ENCODE measurements around the gene DDI2. TPM values are rescaled to one million over a fixed set of nuclear protein-coding genes. Genes with fewer than 3 reads are reported as not detected.
"Not testable (repeated sequence)": the region's sequence is repeated elsewhere in the genome, so short reads cannot be mapped to it uniquely, and the experiment has no call there.

Gene DDI2
- total RNA-seq, 1 donor from 2014 or later = 33.0 TPM

GRCh38 chr1:15603050-15603965 lies 13.9 kb upstream of the DDI2 start:
- H3K36me3 Mint-ChIP-seq (ENCODE audit: low read depth) = no peaks in the 10 kb centered on the region
- DNase-seq (ENCODE audit: low read depth, low spot score) = peak; percentile 84
- peak overlapping the region; percentile 81 for H3K4me3 Mint-ChIP-seq
- H3K4me1 Mint-ChIP-seq = peaks cover 14% of the 10 kb centered on the region
- peaks cover 12% of the 10 kb centered on the region for H3K27me3 Mint-ChIP-seq (ENCODE audit: low read depth)
- no peak for TF ChIP-seq CTCF (conservative IDR thresholded peaks at IDR 0.05)
- H3K27ac Mint-ChIP-seq (ENCODE audit: unreplicated experiment) = peak overlapping the region; percentile 44
- H3K9me3 Mint-ChIP-seq = peaks cover 2% of the 10 kb centered on the region

GRCh38 chr1:15603966-15604282 lies 13.3 kb upstream of the DDI2 start:
- Mint-ChIP-seq H3K27ac (ENCODE audit: unreplicated experiment) (peak overlapping the region; percentile 27), H3K27me3 (ENCODE audit: low read depth) (peaks cover 12% of the 10 kb centered on the region), H3K4me1 (peaks cover 14% of the 10 kb centered on the region), H3K4me3 (peak overlapping the region; percentile 81)
- not testable (repeated sequence) for DNase-seq (ENCODE audit: low read depth, low spot score); H3K9me3 Mint-ChIP-seq; H3K36me3 Mint-ChIP-seq (ENCODE audit: low read depth)

GRCh38 chr1:15604400-15604799 lies 12.9 kb upstream of the DDI2 start:
- H3K4me1 Mint-ChIP-seq = peaks cover 14% of the 10 kb centered on the region
- peaks cover 12% of the 10 kb centered on the region for H3K27me3 Mint-ChIP-seq (ENCODE audit: low read depth)
- peak overlapping the region; percentile 81 for H3K4me3 Mint-ChIP-seq
- H3K27ac Mint-ChIP-seq (ENCODE audit: unreplicated experiment); DNase-seq (ENCODE audit: low read depth, low spot score); H3K36me3 Mint-ChIP-seq (ENCODE audit: low read depth); H3K9me3 Mint-ChIP-seq: not testable (repeated sequence)

GRCh38 chr1:15605398-15606383 lies 11.6 kb upstream of the DDI2 start:
- Mint-ChIP-seq H3K9me3 (peaks cover 2% of the 10 kb centered on the region), H3K27me3 (ENCODE audit: low read depth) (peaks cover 12% of the 10 kb centered on the region), H3K36me3 (ENCODE audit: low read depth) (no peaks in the 10 kb centered on the region), H3K4me3 (no peak overlapping the region), H3K4me1 (peaks cover 14% of the 10 kb centered on the region), H3K27ac (ENCODE audit: unreplicated experiment) (no peak overlapping the region)
- no peak for DNase-seq (ENCODE audit: low read depth, low spot score)
- TF ChIP-seq CTCF (conservative IDR thresholded peaks at IDR 0.05) = no peak

- Mint-ChIP-seq H3K27me3 (ENCODE audit: low read depth) (peaks cover 11% of the 10 kb centered on the region), H3K36me3 (ENCODE audit: low read depth) (no peaks in the 10 kb centered on the region), H3K4me1 (no peaks in the 10 kb centered on the region), H3K27ac (ENCODE audit: unreplicated experiment) (no peak overlapping the region), H3K9me3 (no peaks in the 10 kb centered on the region), H3K4me3 (no peak overlapping the region)
- DNase-seq (ENCODE audit: low read depth, low spot score) = no peak
- TF ChIP-seq CTCF (conservative IDR thresholded peaks at IDR 0.05) = no peak
Measured at GRCh38 chr1:15609631-15610030, 7.6 kb upstream of the DDI2 start.

- Mint-ChIP-seq H3K27me3 (ENCODE audit: low read depth) (peaks cover 11% of the 10 kb centered on the region), H3K4me3 (no peak overlapping the region), H3K4me1 (no peaks in the 10 kb centered on the region), H3K27ac (ENCODE audit: unreplicated experiment) (no peak overlapping the region), H3K9me3 (no peaks in the 10 kb centered on the region), H3K36me3 (ENCODE audit: low read depth) (no peaks in the 10 kb centered on the region)
- TF ChIP-seq CTCF (conservative IDR thresholded peaks at IDR 0.05) = no peak
- no peak for DNase-seq (ENCODE audit: low read depth, low spot score)
Measured at GRCh38 chr1:15610167-15610566, 7.1 kb upstream of the DDI2 start.

Measured in neural crest cell (in vitro differentiated cells).